Erythroblast (primary cell): ENCODE results near the gene SPACDR.

ENCODE experiments used
- GATA1 ChIP-seq: IDR thresholded peaks from 2 replicates; pipeline ENCODE4 v1.6.1; 2011; ENCODE audit warnings: low read depth, mild to moderate bottlenecking, control low read depth, low read length, moderate library complexity
- POLR2A ChIP-seq: IDR thresholded peaks from 2 replicates; pipeline ENCODE4 v1.6.1; 2011; ENCODE audit warnings: mild to moderate bottlenecking, low read length

GRCh38 chr7:100464210-100464660, at the start of gene SPACDR:
- TF ChIP-seq POLR2A (no peak), GATA1 (no peak)
